ENCODE data around the gene NEUROD1.

DNA sequence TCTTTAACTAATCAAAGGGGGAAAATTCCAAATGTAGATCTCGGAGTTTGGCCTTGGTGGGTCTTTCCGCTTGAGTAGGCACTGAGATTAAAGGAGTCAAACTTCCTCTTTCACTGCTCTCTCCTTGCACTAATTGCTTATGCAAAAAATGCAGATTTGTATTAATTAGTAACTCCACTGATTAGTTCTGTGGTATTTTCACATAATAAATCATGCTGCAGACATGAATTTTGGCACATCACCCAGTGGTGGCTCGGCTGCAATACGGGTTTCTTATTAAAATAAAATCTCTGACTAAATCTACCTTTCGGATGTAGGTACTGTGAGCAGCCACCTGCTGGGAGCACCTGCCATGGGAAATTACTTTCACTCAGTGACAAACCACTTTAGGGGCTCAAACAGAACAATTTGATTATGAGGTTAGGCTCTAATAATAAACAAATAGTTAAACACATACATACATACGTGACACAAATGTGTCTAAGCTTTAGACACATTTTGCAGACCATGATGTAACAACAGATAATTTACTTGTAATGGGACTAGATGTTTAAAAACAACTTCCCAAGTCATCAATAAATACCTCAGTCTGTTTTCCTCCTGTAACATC lies 6.4 kb upstream of the NEUROD1 start:
- no peak for TF ChIP-seq POLR2AphosphoS5 (IDR thresholded peaks at IDR 0.05)
- TF ChIP-seq, protein P1, sequence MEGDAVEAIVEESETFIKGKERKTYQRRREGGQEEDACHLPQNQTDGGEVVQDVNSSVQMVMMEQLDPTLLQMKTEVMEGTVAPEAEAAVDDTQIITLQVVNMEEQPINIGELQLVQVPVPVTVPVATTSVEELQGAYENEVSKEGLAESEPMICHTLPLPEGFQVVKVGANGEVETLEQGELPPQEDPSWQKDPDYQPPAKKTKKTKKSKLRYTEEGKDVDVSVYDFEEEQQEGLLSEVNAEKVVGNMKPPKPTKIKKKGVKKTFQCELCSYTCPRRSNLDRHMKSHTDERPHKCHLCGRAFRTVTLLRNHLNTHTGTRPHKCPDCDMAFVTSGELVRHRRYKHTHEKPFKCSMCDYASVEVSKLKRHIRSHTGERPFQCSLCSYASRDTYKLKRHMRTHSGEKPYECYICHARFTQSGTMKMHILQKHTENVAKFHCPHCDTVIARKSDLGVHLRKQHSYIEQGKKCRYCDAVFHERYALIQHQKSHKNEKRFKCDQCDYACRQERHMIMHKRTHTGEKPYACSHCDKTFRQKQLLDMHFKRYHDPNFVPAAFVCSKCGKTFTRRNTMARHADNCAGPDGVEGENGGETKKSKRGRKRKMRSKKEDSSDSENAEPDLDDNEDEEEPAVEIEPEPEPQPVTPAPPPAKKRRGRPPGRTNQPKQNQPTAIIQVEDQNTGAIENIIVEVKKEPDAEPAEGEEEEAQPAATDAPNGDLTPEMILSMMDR (IDR thresholded peaks at IDR 0.05) = no peak

All from prostate gland (tissue), 2 donors.